Measurements from ENCODE around the gene PIAS4. TPM values are rescaled to one million over a fixed set of nuclear protein-coding genes. Genes with fewer than 3 reads are reported as not detected.

PIAS4 gene
- total and polyA plus RNA-seq, 4 donors: 24.8 to 37.7 (median 29.7) TPM

- Histone ChIP-seq H3K4me3 (ENCODE audit: low read depth, low read length) (no peak overlapping the region), H3K9me3 (ENCODE audit: control insufficient read depth, insufficient read depth, low read length) (no peaks in the 10 kb centered on the region), H3K4me1 (ENCODE audit: control insufficient read depth, insufficient read depth, low read length) (peaks cover 18% of the 10 kb centered on the region), H3K36me3 (ENCODE audit: control insufficient read depth, insufficient read depth, low read length) (peaks cover 87% of the 10 kb centered on the region), H3K27ac (ENCODE audit: low read depth, low read length) (no peak overlapping the region), H3K27me3 (ENCODE audit: control insufficient read depth, insufficient read depth, low read length) (no peaks in the 10 kb centered on the region)
- 89% methylated on average over 15 of the region's 15 CpGs for WGBS (ENCODE audit: insufficient coverage)
- DNase-seq (ENCODE audit: low read depth in 4 of 6, low spot score in 6 of 6): no peak
Observed at GRCh38 chr19:4049432-4049831, 41.9 kb downstream of the PIAS4 start.

- Histone ChIP-seq H3K4me3 (ENCODE audit: low read depth, low read length) (no peak overlapping the region), H3K9me3 (ENCODE audit: control insufficient read depth, insufficient read depth, low read length) (no peaks in the 10 kb centered on the region), H3K4me1 (ENCODE audit: control insufficient read depth, insufficient read depth, low read length) (peaks cover 14% of the 10 kb centered on the region), H3K27ac (ENCODE audit: low read depth, low read length) (no peak overlapping the region), H3K27me3 (ENCODE audit: control insufficient read depth, insufficient read depth, low read length) (no peaks in the 10 kb centered on the region), H3K36me3 (ENCODE audit: control insufficient read depth, insufficient read depth, low read length) (peaks cover 85% of the 10 kb centered on the region)
- 99% methylated on average over 8 of the region's 15 CpGs for WGBS (ENCODE audit: insufficient coverage)
- no peak for DNase-seq (ENCODE audit: low read depth in 4 of 6, low spot score in 6 of 6)
Observed at GRCh38 chr19:4051175-4052101, 43.9 kb downstream of the PIAS4 start.

GRCh38 chr19:4052114-4052992 lies 44.8 kb downstream of the PIAS4 start:
- Histone ChIP-seq H3K4me1 (ENCODE audit: control insufficient read depth, insufficient read depth, low read length) (peaks cover 14% of the 10 kb centered on the region), H3K4me3 (ENCODE audit: low read depth, low read length) (no peak overlapping the region), H3K36me3 (ENCODE audit: control insufficient read depth, insufficient read depth, low read length) (peaks cover 79% of the 10 kb centered on the region), H3K27ac (ENCODE audit: low read depth, low read length) (no peak overlapping the region), H3K27me3 (ENCODE audit: control insufficient read depth, insufficient read depth, low read length) (no peaks in the 10 kb centered on the region), H3K9me3 (ENCODE audit: control insufficient read depth, insufficient read depth, low read length) (no peaks in the 10 kb centered on the region)
- DNase-seq (ENCODE audit: low read depth in 4 of 6, low spot score in 6 of 6): no peak
- WGBS (ENCODE audit: insufficient coverage): 87% methylated on average over 21 of the region's 27 CpGs

- 69% methylated on average over 13 of the region's 13 CpGs for WGBS (ENCODE audit: insufficient coverage)
Observed at GRCh38 chr19:4052993-4053422, 45.5 kb downstream of the PIAS4 start.

GRCh38 chr19:4053423-4054324 lies 46.1 kb downstream of the PIAS4 start:
- peaks cover 27% of the 10 kb centered on the region for H3K4me1 ChIP-seq (ENCODE audit: control insufficient read depth, insufficient read depth, low read length)
- no peak for DNase-seq (ENCODE audit: low read depth in 4 of 6, low spot score in 6 of 6)
- no peaks in the 10 kb centered on the region for H3K27me3 ChIP-seq (ENCODE audit: control insufficient read depth, insufficient read depth, low read length)
- H3K9me3 ChIP-seq (ENCODE audit: control insufficient read depth, insufficient read depth, low read length): no peaks in the 10 kb centered on the region
- WGBS (ENCODE audit: insufficient coverage): 93% methylated on average over 80 of the region's 82 CpGs
- no peak overlapping the region for H3K27ac ChIP-seq (ENCODE audit: low read depth, low read length)
- peaks cover 79% of the 10 kb centered on the region for H3K36me3 ChIP-seq (ENCODE audit: control insufficient read depth, insufficient read depth, low read length)
- no peak overlapping the region for H3K4me3 ChIP-seq (ENCODE audit: low read depth, low read length)

More at GRCh38 chr19:4052993-4053422, 45.5 kb downstream of the PIAS4 start:
- no peak overlapping the region for H3K4me3 ChIP-seq (ENCODE audit: low read depth, low read length)
- DNase-seq (ENCODE audit: low read depth in 4 of 6, low spot score in 6 of 6): no peak
- peaks cover 79% of the 10 kb centered on the region for H3K36me3 ChIP-seq (ENCODE audit: control insufficient read depth, insufficient read depth, low read length)
- no peak overlapping the region for H3K27ac ChIP-seq (ENCODE audit: low read depth, low read length)
- H3K9me3 ChIP-seq (ENCODE audit: control insufficient read depth, insufficient read depth, low read length): no peaks in the 10 kb centered on the region
- H3K27me3 ChIP-seq (ENCODE audit: control insufficient read depth, insufficient read depth, low read length): no peaks in the 10 kb centered on the region
- H3K4me1 ChIP-seq (ENCODE audit: control insufficient read depth, insufficient read depth, low read length): peaks cover 20% of the 10 kb centered on the region

GRCh38 chr19:4054441-4055208 lies 47.1 kb downstream of the PIAS4 start:
- H3K4me3 ChIP-seq (ENCODE audit: low read depth, low read length): no peak overlapping the region
- no peaks in the 10 kb centered on the region for H3K9me3 ChIP-seq (ENCODE audit: control insufficient read depth, insufficient read depth, low read length)
- H3K27me3 ChIP-seq (ENCODE audit: control insufficient read depth, insufficient read depth, low read length): no peaks in the 10 kb centered on the region
- peaks cover 33% of the 10 kb centered on the region for H3K4me1 ChIP-seq (ENCODE audit: control insufficient read depth, insufficient read depth, low read length)
- H3K27ac ChIP-seq (ENCODE audit: low read depth, low read length): no peak overlapping the region
- H3K36me3 ChIP-seq (ENCODE audit: control insufficient read depth, insufficient read depth, low read length): peaks cover 80% of the 10 kb centered on the region
- 97% methylated on average over 85 of the region's 91 CpGs for WGBS (ENCODE audit: insufficient coverage)
- no peak for DNase-seq (ENCODE audit: low read depth in 4 of 6, low spot score in 6 of 6)

GRCh38 chr19:4055209-4055552 lies 47.6 kb downstream of the PIAS4 start:
- no peaks in the 10 kb centered on the region for H3K9me3 ChIP-seq (ENCODE audit: control insufficient read depth, insufficient read depth, low read length)
- H3K27ac ChIP-seq (ENCODE audit: low read depth, low read length): no peak overlapping the region
- no peak for DNase-seq (ENCODE audit: low read depth in 4 of 6, low spot score in 6 of 6)
- H3K36me3 ChIP-seq (ENCODE audit: control insufficient read depth, insufficient read depth, low read length): peaks cover 80% of the 10 kb centered on the region
- no peaks in the 10 kb centered on the region for H3K27me3 ChIP-seq (ENCODE audit: control insufficient read depth, insufficient read depth, low read length)
- 94% methylated on average over 17 of the region's 20 CpGs for WGBS (ENCODE audit: insufficient coverage)
- peaks cover 37% of the 10 kb centered on the region for H3K4me1 ChIP-seq (ENCODE audit: control insufficient read depth, insufficient read depth, low read length)
- H3K4me3 ChIP-seq (ENCODE audit: low read depth, low read length): no peak overlapping the region

- no peaks in the 10 kb centered on the region for H3K9me3 ChIP-seq (ENCODE audit: control insufficient read depth, insufficient read depth, low read length)
- 70% methylated on average over 22 of the region's 22 CpGs for WGBS (ENCODE audit: insufficient coverage)
- peaks cover 84% of the 10 kb centered on the region for H3K36me3 ChIP-seq (ENCODE audit: control insufficient read depth, insufficient read depth, low read length)
- H3K27ac ChIP-seq (ENCODE audit: low read depth, low read length): peak overlapping the region; percentile 90
- no peak overlapping the region for H3K4me3 ChIP-seq (ENCODE audit: low read depth, low read length)
- no peak for DNase-seq (ENCODE audit: low read depth in 4 of 6, low spot score in 6 of 6)
- H3K4me1 ChIP-seq (ENCODE audit: control insufficient read depth, insufficient read depth, low read length): peaks cover 60% of the 10 kb centered on the region
- H3K27me3 ChIP-seq (ENCODE audit: control insufficient read depth, insufficient read depth, low read length): no peaks in the 10 kb centered on the region
Observed at GRCh38 chr19:4057931-4058692, 50.6 kb downstream of the PIAS4 start.

Data from spinal cord (tissue), 10 donors.